Kidney (tissue), 14 donors: Measurements from ENCODE around the gene RTKN. TPM values are rescaled to one million over a fixed set of nuclear protein-coding genes. Genes with fewer than 3 reads are reported as not detected.

Experiments
- DNase-seq, 5 donors: peaks; one replicate each; pipeline ENCODE4 v3.0.0-alpha.2; 2013 to 2020
- FAIRE-seq: peaks from 2 replicates; lab custom pipeline; 2012; peaks lifted over from hg19 to GRCh38; lab: Jason Lieb, UNC
- H3K27ac ChIP-seq, 2 donors: one replicate each; pipeline ENCODE4 v1.7.0; 2013; ENCODE audit warnings: low read depth in 2 of 2, low read length in 2 of 2, inconsistent platforms in 1 of 2
- H3K27me3 ChIP-seq: one replicate; pipeline ENCODE4 v1.7.1; 2013; ENCODE audit warnings: low read length, inconsistent platforms; ENCODE audit not compliant: control insufficient read depth, insufficient read depth
- H3K36me3 ChIP-seq, 3 donors: one replicate each; pipeline versions ENCODE4 v1.7.0 to v1.7.1; 2013; ENCODE audit warnings: low read length in 3 of 3, control low read depth in 1 of 3, inconsistent platforms in 1 of 3; ENCODE audit not compliant: insufficient read depth in 3 of 3, control insufficient read depth in 2 of 3
- H3K4me1 ChIP-seq, 3 donors: one replicate each; pipeline versions ENCODE4 v1.7.0 to v1.7.1; 2013; ENCODE audit warnings: low read length in 3 of 3, inconsistent platforms in 1 of 3, low read depth in 1 of 3; ENCODE audit not compliant: control insufficient read depth in 2 of 3, insufficient read depth in 2 of 3
- H3K4me3 ChIP-seq, 3 donors: one replicate each; pipeline versions ENCODE4 v1.7.0 to v1.8.1; 2013; ENCODE audit warnings: low read length in 3 of 3, control low read depth in 1 of 3, inconsistent platforms in 1 of 3
- H3K9ac ChIP-seq, 3 donors: one replicate each; pipeline versions ENCODE4 v1.7.0 to v1.7.1; 2013; ENCODE audit warnings: low read length in 3 of 3, control low read depth in 1 of 3, inconsistent platforms in 1 of 3
- H3K9me3 ChIP-seq, 3 donors: one replicate each; pipeline versions ENCODE4 v1.7.0 to v1.7.1; 2013; ENCODE audit warnings: low read length in 3 of 3, control low read depth in 1 of 3, inconsistent platforms in 1 of 3; ENCODE audit not compliant: control insufficient read depth in 2 of 3, insufficient read depth in 1 of 3
- intact Hi-C: fragments of 100-400 bp; cut with DNase I; formaldehyde crosslinking; loops from one replicate; pipeline ENCODE4 v1.11.1; 2022
- polyA plus RNA-seq: library from polyadenylated mRNA; stranded (reverse); fragments of 350-450 nt; fragmentation: Illumina TruSeq; extraction: RNeasy Lipid Tissue Mini Kit (QIAGEN cat#74804); gene quantifications from one replicate; pipeline ENCODE4 v1.2.3, GENCODE V29; 2014; ENCODE audit warnings: low read depth, low replicate concordance; ENCODE audit not compliant: insufficient read depth
- total RNA-seq: library from RNA; stranded (reverse); fragmentation: NEBNext Ultra II Directional; extraction: Animal tissue kit (Norgen Biotek cat#: 25700); gene quantifications from one replicate; pipeline ENCODE4 v1.2.1, GENCODE V29; 2021
- TF ChIP-seq, protein P1 (sequence below): IDR thresholded peaks from 3 replicates; pipeline ENCODE4 v1.5.1; 2012; ENCODE audit warnings: mild to moderate bottlenecking, moderate library complexity, borderline replicate concordance; ENCODE audit not compliant: insufficient read depth; ENCODE audit errors: extremely low read depth
- donor health status: control.
- donor health status: control.
- donor health status: control.
- donor health status: control.
- donor health status: control.
- donor health status: DM: yes; HTN: yes; CAD: no.
- donor health status: Normal renal cell carcinoma (clear cell type).

Gene RTKN
- total and polyA plus RNA-seq, 2 donors from 2014 or later, result 76.4 to 95.6 TPM

GRCh38 chr2:74441170-74441689, 507 bp downstream of the RTKN start:
- H3K36me3 ChIP-seq, result no peaks in the 10 kb centered on the region
- no peak for FAIRE-seq
- H3K27me3 ChIP-seq, result no peaks in the 10 kb centered on the region
- H3K9me3 ChIP-seq, result no peaks in the 10 kb centered on the region
- peak overlapping the region; percentile 92 to 95 for H3K27ac ChIP-seq
- TF ChIP-seq, protein P1, sequence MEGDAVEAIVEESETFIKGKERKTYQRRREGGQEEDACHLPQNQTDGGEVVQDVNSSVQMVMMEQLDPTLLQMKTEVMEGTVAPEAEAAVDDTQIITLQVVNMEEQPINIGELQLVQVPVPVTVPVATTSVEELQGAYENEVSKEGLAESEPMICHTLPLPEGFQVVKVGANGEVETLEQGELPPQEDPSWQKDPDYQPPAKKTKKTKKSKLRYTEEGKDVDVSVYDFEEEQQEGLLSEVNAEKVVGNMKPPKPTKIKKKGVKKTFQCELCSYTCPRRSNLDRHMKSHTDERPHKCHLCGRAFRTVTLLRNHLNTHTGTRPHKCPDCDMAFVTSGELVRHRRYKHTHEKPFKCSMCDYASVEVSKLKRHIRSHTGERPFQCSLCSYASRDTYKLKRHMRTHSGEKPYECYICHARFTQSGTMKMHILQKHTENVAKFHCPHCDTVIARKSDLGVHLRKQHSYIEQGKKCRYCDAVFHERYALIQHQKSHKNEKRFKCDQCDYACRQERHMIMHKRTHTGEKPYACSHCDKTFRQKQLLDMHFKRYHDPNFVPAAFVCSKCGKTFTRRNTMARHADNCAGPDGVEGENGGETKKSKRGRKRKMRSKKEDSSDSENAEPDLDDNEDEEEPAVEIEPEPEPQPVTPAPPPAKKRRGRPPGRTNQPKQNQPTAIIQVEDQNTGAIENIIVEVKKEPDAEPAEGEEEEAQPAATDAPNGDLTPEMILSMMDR, result no peak
- peaks cover 9 to 20% (median 19%) of the 10 kb centered on the region in 3 donors for H3K4me1 ChIP-seq
- intact Hi-C loops, result no loop called here
- peak in 2 of 5 donors; percentile 52 to 79 for DNase-seq
- peak overlapping the region; percentile 38 to 83 (median 67) for H3K9ac ChIP-seq
- peak overlapping the region; percentile 63 to 85 (median 85) for H3K4me3 ChIP-seq

DNA sequence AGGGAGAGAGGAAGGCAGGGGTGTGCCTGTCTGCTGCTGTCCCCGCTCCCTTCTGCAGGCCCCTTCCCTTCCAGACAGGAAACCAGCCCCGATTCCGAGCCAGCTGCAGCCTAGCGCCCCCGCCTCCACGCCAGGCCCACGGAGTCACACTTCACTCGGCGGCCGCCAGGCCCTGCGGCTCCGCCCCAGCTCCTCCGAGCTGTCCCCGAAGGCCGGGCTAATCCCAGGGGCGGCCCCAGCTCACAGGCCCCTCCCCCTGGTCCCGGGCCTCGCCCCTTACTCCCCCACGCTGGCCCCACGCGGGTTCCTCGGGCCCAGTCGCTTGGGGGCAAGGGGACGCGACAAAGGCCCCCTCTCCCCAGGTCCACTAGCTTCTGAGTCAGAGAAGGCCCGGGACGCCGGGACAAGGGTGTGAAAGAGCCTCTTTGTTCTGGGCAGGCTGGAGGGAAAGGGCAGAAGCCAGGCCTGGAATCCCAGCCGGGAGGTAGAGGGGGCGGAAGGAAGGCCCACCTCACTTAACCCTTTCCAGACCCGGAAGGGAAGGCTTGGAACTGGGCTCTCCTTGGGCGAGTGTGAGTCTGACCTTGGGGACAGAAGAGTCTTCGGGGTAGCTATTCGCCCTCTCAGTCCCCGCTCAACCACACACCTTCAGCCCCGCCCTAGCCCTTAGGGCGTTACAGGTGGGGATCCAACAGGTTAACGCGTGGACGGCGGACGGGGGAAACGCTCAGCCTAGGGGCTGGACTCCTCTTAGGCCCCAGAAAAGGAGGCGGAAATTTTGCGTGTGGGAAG, 1.2 kb downstream of the RTKN start:
- H3K27ac ChIP-seq, result peak overlapping the region; percentile 92 to 95
- peak overlapping the region; percentile 51 to 85 (median 67) for H3K9ac ChIP-seq
- peak overlapping the region; percentile 66 to 85 (median 85) for H3K4me3 ChIP-seq
- H3K36me3 ChIP-seq, result no peaks in the 10 kb centered on the region
- FAIRE-seq (no peak), DNase-seq (peak; percentile 95 to 98 (median 96))
- TF ChIP-seq, protein P1, result peak; percentile 37
- H3K4me1 ChIP-seq, result peaks cover 9 to 20% (median 19%) of the 10 kb centered on the region in 3 donors
- no peaks in the 10 kb centered on the region for H3K27me3 ChIP-seq
- intact Hi-C loops, result no loop called here
- no peaks in the 10 kb centered on the region for H3K9me3 ChIP-seq

GRCh38 chr2:74439803-74440377, 1.8 kb downstream of the RTKN start:
- Histone ChIP-seq H3K4me3 (peak overlapping the region; percentile 66 to 85 (median 73)), H3K36me3 (no peaks in the 10 kb centered on the region), H3K27ac (peak overlapping the region; percentile 34 to 95), H3K4me1 (peaks cover 9 to 20% (median 19%) of the 10 kb centered on the region in 3 donors), H3K9me3 (no peaks in the 10 kb centered on the region), H3K9ac (peak overlapping the region; percentile 4 to 85 (median 51)), H3K27me3 (no peaks in the 10 kb centered on the region)
- no peak for FAIRE-seq
- TF ChIP-seq, protein P1, result no peak
- peak; percentile 67 to 90 (median 85) for DNase-seq
- intact Hi-C loops, result no loop called here
